Mesenchymal stem cell (in vitro differentiated cells and primary cell): Measurements from ENCODE around the gene GADD45A.

Experiments
- DNase-seq: peaks from one replicate; pipeline ENCODE4 v3.0.0-alpha.2; 2013
- H2AFZ ChIP-seq: one replicate; pipeline ENCODE4 v1.6.1; 2013; ENCODE audit warnings: low read depth, mild to moderate bottlenecking, control low read depth, inconsistent platforms, low read length, moderate library complexity
- H2AK5ac ChIP-seq: 2 replicates; pipeline ENCODE4 v1.6.1; 2013; ENCODE audit warnings: low read length, moderate library complexity, mild to moderate bottlenecking, inconsistent platforms; ENCODE audit not compliant: severe bottlenecking
- H2BK120ac ChIP-seq: one replicate; pipeline ENCODE4 v1.6.1; 2013; ENCODE audit warnings: low read depth, mild to moderate bottlenecking, inconsistent platforms, low read length, moderate library complexity
- H2BK12ac ChIP-seq, 2 experiments: one replicate each; pipeline ENCODE4 v1.6.1; 2013; ENCODE audit warnings: inconsistent platforms in 2 of 2, low read length in 2 of 2, mild to moderate bottlenecking in 2 of 2, moderate library complexity in 2 of 2, control low read depth in 1 of 2
- H2BK15ac ChIP-seq: one replicate; pipeline ENCODE4 v1.6.1; 2013; ENCODE audit warnings: mild to moderate bottlenecking, low read depth, inconsistent platforms; ENCODE audit not compliant: poor library complexity, severe bottlenecking
- H2BK5ac ChIP-seq: 2 replicates; pipeline ENCODE4 v1.6.1; 2013; ENCODE audit warnings: low read depth, mild to moderate bottlenecking, low read length, control low read depth, inconsistent platforms; ENCODE audit not compliant: poor library complexity, severe bottlenecking
- H3K14ac ChIP-seq, 2 experiments: one replicate each; pipeline ENCODE4 v1.6.1; 2013; ENCODE audit warnings: inconsistent platforms in 2 of 2, low read length in 2 of 2, control low read depth in 1 of 2, mild to moderate bottlenecking in 1 of 2, moderate library complexity in 1 of 2
- H3K18ac ChIP-seq, 2 experiments: one replicate each; pipeline ENCODE4 v1.6.1; 2013; ENCODE audit warnings: inconsistent platforms in 2 of 2, low read length in 2 of 2, control low read depth in 1 of 2, low read depth in 1 of 2, mild to moderate bottlenecking in 1 of 2
- H3K23ac ChIP-seq, 2 experiments: one replicate each; pipeline ENCODE4 v1.6.1; 2013; ENCODE audit warnings: inconsistent platforms in 2 of 2, low read length in 2 of 2, mild to moderate bottlenecking in 2 of 2, moderate library complexity in 2 of 2, control low read depth in 1 of 2
- H3K27ac ChIP-seq: 2 replicates; pipeline ENCODE4 v1.5.1; 2013; ENCODE audit warnings: mild to moderate bottlenecking, moderate library complexity, low read length, control low read depth, inconsistent platforms; ENCODE audit not compliant: poor library complexity, severe bottlenecking
- H3K27me3 ChIP-seq, 2 experiments: 2 replicates each; pipeline versions ENCODE4 v1.6.1 to v1.7.0; 2013; ENCODE audit warnings: low read length in 2 of 2, mild to moderate bottlenecking in 2 of 2, moderate library complexity in 2 of 2, control low read depth in 1 of 2, inconsistent platforms in 1 of 2; ENCODE audit not compliant: control insufficient read depth in 1 of 2, insufficient read depth in 1 of 2
- H3K36me3 ChIP-seq, 2 experiments: 2 replicates each; pipeline versions ENCODE4 v1.6.1 to v1.7.0; 2013; ENCODE audit warnings: low read length in 2 of 2, control low read depth in 1 of 2, inconsistent platforms in 1 of 2, low read depth in 1 of 2, mild to moderate bottlenecking in 1 of 2; ENCODE audit not compliant: insufficient read depth in 2 of 2, control insufficient read depth in 1 of 2
- H3K4ac ChIP-seq, 2 experiments: one replicate each; pipeline ENCODE4 v1.6.1; 2013; ENCODE audit warnings: inconsistent platforms in 2 of 2, low read length in 2 of 2, mild to moderate bottlenecking in 2 of 2, moderate library complexity in 2 of 2, control low read depth in 1 of 2, low read depth in 1 of 2
- H3K4me1 ChIP-seq: 2 replicates; pipeline ENCODE4 v1.6.1; 2013; ENCODE audit warnings: low read depth, low read length, control low read depth; ENCODE audit not compliant: control insufficient read depth, insufficient read depth
- H3K4me2 ChIP-seq: 2 replicates; pipeline ENCODE4 v1.6.1; 2013; ENCODE audit warnings: low read length, mild to moderate bottlenecking, inconsistent platforms; ENCODE audit not compliant: poor library complexity, severe bottlenecking
- H3K4me3 ChIP-seq, 2 experiments: 2 replicates each; pipeline versions ENCODE4 v1.5.1 to v1.7.0; 2013; ENCODE audit warnings: low read length in 2 of 2, mild to moderate bottlenecking in 2 of 2, control low read depth in 1 of 2, low read depth in 1 of 2; ENCODE audit not compliant: insufficient read depth in 1 of 2
- H3K79me1 ChIP-seq: replicated peaks from 2 replicates; pipeline ENCODE4 v1.6.1; 2013; ENCODE audit warnings: mild to moderate bottlenecking, control low read depth, low read length, inconsistent platforms; ENCODE audit not compliant: poor library complexity, severe bottlenecking
- H3K9ac ChIP-seq: 2 replicates; pipeline ENCODE4 v1.7.0; 2013; ENCODE audit warnings: mild to moderate bottlenecking, low read length, moderate library complexity
- H3K9me3 ChIP-seq: 2 replicates; pipeline ENCODE4 v1.7.0; 2013; ENCODE audit warnings: mild to moderate bottlenecking, low read length; ENCODE audit not compliant: control insufficient read depth
- H4K8ac ChIP-seq: one replicate; pipeline ENCODE4 v1.6.1; 2013; ENCODE audit warnings: inconsistent platforms, mild to moderate bottlenecking, low read length, moderate library complexity
- H4K91ac ChIP-seq: one replicate; pipeline ENCODE4 v1.6.1; 2013; ENCODE audit warnings: mild to moderate bottlenecking, low read length, inconsistent platforms
- WGBS: methylation state at CpG from one replicate; pipeline ENCODE4 v1.1.7; 2013; ENCODE audit warnings: mixed read lengths; 5-methylcytosine and 5-hydroxymethylcytosine counted together

The GADD45A gene

GRCh38 chr1:67721650-67722291 lies 36.8 kb downstream of the GADD45A start:
- no peak overlapping the region for H2AK5ac ChIP-seq
- no peaks in the 10 kb centered on the region for H3K36me3 ChIP-seq
- no peak overlapping the region for H4K91ac ChIP-seq
- peaks cover 24% of the 10 kb centered on the region for H3K4me1 ChIP-seq
- no peak overlapping the region for H4K8ac ChIP-seq
- H3K14ac ChIP-seq, result no peak overlapping the region
- no peak overlapping the region for H3K27ac ChIP-seq
- peaks cover 23% of the 10 kb centered on the region for H3K79me1 ChIP-seq
- H2BK12ac ChIP-seq, result peak overlapping the region in 1 of 2 experiments; percentile 66
- peak overlapping the region in 1 of 2 experiments; percentile 64 for H3K18ac ChIP-seq
- H2AFZ ChIP-seq, result no peak overlapping the region
- H3K4me3 ChIP-seq, result no peak overlapping the region
- no peak for DNase-seq
- H3K27me3 ChIP-seq, result no peaks in the 10 kb centered on the region
- H3K4ac ChIP-seq, result peak overlapping the region in 1 of 2 experiments; percentile 8
- no peaks in the 10 kb centered on the region for H3K9me3 ChIP-seq
- no peak overlapping the region for H3K9ac ChIP-seq
- no peak overlapping the region for H2BK5ac ChIP-seq
- WGBS, result 100% methylated on average over 2 of the region's 2 CpGs
- H2BK120ac ChIP-seq, result no peak overlapping the region
- H3K23ac ChIP-seq, result no peak overlapping the region
- no peak overlapping the region for H3K4me2 ChIP-seq
- H2BK15ac ChIP-seq, result no peak overlapping the region

DNA sequence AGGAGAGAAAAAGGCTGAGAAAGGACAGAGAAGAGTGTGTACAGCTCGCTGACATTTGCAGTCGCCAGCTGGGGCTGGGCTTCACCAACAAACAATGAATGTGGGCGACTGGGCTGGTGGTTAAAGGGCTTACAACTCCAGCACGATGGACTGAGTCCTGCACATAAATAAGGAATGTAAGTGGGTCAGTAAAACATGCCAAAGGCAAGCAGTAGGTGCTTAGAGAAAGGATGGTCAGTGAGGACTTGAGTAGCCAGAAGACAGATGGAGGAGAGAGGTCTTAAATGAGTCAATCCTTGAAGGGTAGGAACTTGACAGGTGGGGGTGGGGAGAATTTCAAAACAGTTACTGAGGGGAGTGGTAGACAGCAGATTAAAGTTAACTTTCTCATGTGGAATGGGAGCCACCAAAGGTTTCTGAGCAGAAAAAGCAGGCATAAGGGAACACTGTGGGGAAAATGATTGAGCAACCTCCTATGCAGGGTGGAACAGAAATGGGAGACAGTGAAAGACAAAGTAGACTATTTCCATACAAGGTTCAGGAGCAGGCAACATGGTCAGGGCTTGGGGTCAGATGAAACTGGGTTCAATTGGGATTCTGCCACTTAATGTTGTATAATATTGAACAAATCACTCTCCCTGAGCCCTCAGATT lies 37.4 kb downstream of the GADD45A start:
- Histone ChIP-seq H4K8ac (no peak overlapping the region), H4K91ac (no peak overlapping the region), H3K14ac (no peak overlapping the region), H2AFZ (no peak overlapping the region), H2BK120ac (no peak overlapping the region), H3K4me3 (no peak overlapping the region), H2BK5ac (no peak overlapping the region), H3K36me3 (peaks cover 0 to 4% of the 10 kb centered on the region in 2 experiments), H2BK15ac (no peak overlapping the region), H3K79me1 (peaks cover 24% of the 10 kb centered on the region), H3K18ac (no peak overlapping the region), H3K27ac (no peak overlapping the region), H3K4me1 (peaks cover 24% of the 10 kb centered on the region), H3K9ac (no peak overlapping the region), H2BK12ac (peak overlapping the region in 1 of 2 experiments; percentile 66), H2AK5ac (peak overlapping the region; percentile 12), H3K4me2 (no peak overlapping the region), H3K27me3 (no peaks in the 10 kb centered on the region), H3K23ac (no peak overlapping the region), H3K9me3 (no peaks in the 10 kb centered on the region), H3K4ac (peak overlapping the region in 1 of 2 experiments; percentile 8)
- no peak for DNase-seq
- WGBS, result 71% methylated on average over 4 of the region's 4 CpGs

DNA sequence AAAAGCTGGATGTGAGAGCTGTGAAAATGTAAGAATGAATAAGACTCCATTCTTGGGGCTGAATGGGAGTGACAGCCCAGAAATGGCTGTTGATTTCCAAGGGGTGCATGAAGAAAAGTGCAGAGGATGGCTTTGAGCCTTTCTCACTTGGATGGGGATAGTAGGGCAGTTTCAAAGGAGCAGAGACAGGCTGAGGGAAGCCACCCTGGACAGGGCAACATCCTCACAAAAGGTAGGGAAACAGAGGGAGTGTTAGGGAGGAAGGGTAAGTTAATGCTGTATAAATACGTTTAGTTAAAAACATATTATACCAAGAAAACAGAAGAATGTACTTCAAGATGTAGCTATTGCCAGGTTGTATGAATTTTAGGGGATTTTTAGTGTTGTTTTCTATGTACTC lies 38.1 kb downstream of the GADD45A start:
- Histone ChIP-seq H3K4me1 (peaks cover 20% of the 10 kb centered on the region), H3K23ac (no peak overlapping the region), H2BK12ac (no peak overlapping the region), H2BK5ac (no peak overlapping the region), H2AFZ (no peak overlapping the region), H2BK120ac (no peak overlapping the region), H3K79me1 (peaks cover 27% of the 10 kb centered on the region), H4K91ac (no peak overlapping the region), H3K27me3 (no peaks in the 10 kb centered on the region), H3K9ac (peak overlapping the region; percentile 14), H2BK15ac (no peak overlapping the region), H3K14ac (no peak overlapping the region), H3K4me2 (no peak overlapping the region), H3K9me3 (no peaks in the 10 kb centered on the region), H3K18ac (no peak overlapping the region), H3K4me3 (no peak overlapping the region), H3K36me3 (peaks cover 0 to 10% of the 10 kb centered on the region in 2 experiments), H3K27ac (peak overlapping the region; percentile 39), H4K8ac (no peak overlapping the region), H3K4ac (no peak overlapping the region), H2AK5ac (peak overlapping the region; percentile 18)
- no peak for DNase-seq
- WGBS, result no CpG with 5 or more reads among the region's 1 CpG

GRCh38 chr1:67723620-67724019 lies 38.6 kb downstream of the GADD45A start:
- Histone ChIP-seq H3K9me3 (no peaks in the 10 kb centered on the region), H2AFZ (no peak overlapping the region), H3K23ac (no peak overlapping the region), H3K4me2 (no peak overlapping the region), H2BK15ac (no peak overlapping the region), H3K4me1 (peaks cover 20% of the 10 kb centered on the region), H3K36me3 (peaks cover 0 to 13% of the 10 kb centered on the region in 2 experiments), H2BK120ac (no peak overlapping the region), H4K91ac (no peak overlapping the region), H3K14ac (no peak overlapping the region), H2BK12ac (no peak overlapping the region), H3K4me3 (no peak overlapping the region), H3K27ac (peak overlapping the region; percentile 86), H3K4ac (peak overlapping the region in 1 of 2 experiments; percentile 15), H3K79me1 (peaks cover 29% of the 10 kb centered on the region), H4K8ac (no peak overlapping the region), H3K18ac (no peak overlapping the region), H2BK5ac (no peak overlapping the region), H2AK5ac (peak overlapping the region; percentile 95), H3K27me3 (no peaks in the 10 kb centered on the region), H3K9ac (peak overlapping the region; percentile 14)
- 42% methylated on average over 2 of the region's 2 CpGs for WGBS
- DNase-seq, result no peak
